ENCODE results near the gene AGBL1. TPM values are rescaled to one million over a fixed set of nuclear protein-coding genes. Genes with fewer than 3 reads are reported as not detected.

AGBL1 gene
- total and polyA plus RNA-seq, 4 donors: 0.08 to 147 (median 4.7) TPM

- no peak for ATAC-seq (ENCODE audit: insufficient read depth, low FRiP score)
- H3K4me3 ChIP-seq: no peak overlapping the region
- H3K4me1 ChIP-seq (ENCODE audit: control insufficient read depth in 5 of 5, insufficient read depth in 5 of 5, low read length in 5 of 5): peaks cover 0 to 3% (median 0%) of the 10 kb centered on the region in 5 donors
- no peaks in the 10 kb centered on the region for H3K36me3 ChIP-seq (ENCODE audit: control insufficient read depth in 4 of 4, insufficient read depth in 4 of 4, low read length in 4 of 4)
- TF ChIP-seq CTCF (IDR thresholded peaks at IDR 0.05; ENCODE audit: control extremely low read depth, extremely low read depth): no peak
- DNase-seq: no peak
- H3K27me3 ChIP-seq (ENCODE audit: control insufficient read depth in 3 of 3, insufficient read depth in 3 of 3, low read length in 2 of 3): no peaks in the 10 kb centered on the region
- H3K27ac ChIP-seq (ENCODE audit: low read depth in 1 of 2, low read length in 1 of 2): no peak overlapping the region
- H3K9me3 ChIP-seq (ENCODE audit: control insufficient read depth in 4 of 4, insufficient read depth in 3 of 4, low read length in 3 of 4): peaks cover 0 to 2% (median 0%) of the 10 kb centered on the region in 4 donors
- no peak overlapping the region for H3K9ac ChIP-seq (ENCODE audit: insufficient read depth in 1 of 2, low read length in 2 of 2)
- WGBS, 2 donors: 84 to 92% methylated on average over 3 of the region's 3 CpGs
Observed at GRCh38 chr15:86942285-86942684, 862.6 kb downstream of the AGBL1 start.

GRCh38 chr15:86948719-86949118 lies 869.0 kb downstream of the AGBL1 start:
- WGBS, 2 donors: 68 to 81% methylated on average over 4 of the region's 4 CpGs
- DNase-seq: peak in 2 of 3 donors; percentile 27 to 44
- no peak overlapping the region for H3K27ac ChIP-seq (ENCODE audit: low read depth in 1 of 2, low read length in 1 of 2)
- no peak for TF ChIP-seq CTCF (IDR thresholded peaks at IDR 0.05; ENCODE audit: control extremely low read depth, extremely low read depth)
- no peaks in the 10 kb centered on the region for H3K36me3 ChIP-seq (ENCODE audit: control insufficient read depth in 4 of 4, insufficient read depth in 4 of 4, low read length in 4 of 4)
- no peak overlapping the region for H3K9ac ChIP-seq (ENCODE audit: insufficient read depth in 1 of 2, low read length in 2 of 2)
- H3K9me3 ChIP-seq (ENCODE audit: control insufficient read depth in 4 of 4, insufficient read depth in 3 of 4, low read length in 3 of 4): no peaks in the 10 kb centered on the region
- H3K27me3 ChIP-seq (ENCODE audit: control insufficient read depth in 3 of 3, insufficient read depth in 3 of 3, low read length in 2 of 3): no peaks in the 10 kb centered on the region
- H3K4me1 ChIP-seq (ENCODE audit: control insufficient read depth in 5 of 5, insufficient read depth in 5 of 5, low read length in 5 of 5): peaks cover 0 to 14% (median 0%) of the 10 kb centered on the region in 5 donors
- no peak overlapping the region for H3K4me3 ChIP-seq
- ATAC-seq (ENCODE audit: insufficient read depth, low FRiP score): no peak

- Histone ChIP-seq H3K4me3 (no peak overlapping the region), H3K9me3 (ENCODE audit: control insufficient read depth in 4 of 4, insufficient read depth in 3 of 4, low read length in 3 of 4) (no peaks in the 10 kb centered on the region), H3K9ac (ENCODE audit: insufficient read depth in 1 of 2, low read length in 2 of 2) (no peak overlapping the region), H3K27ac (ENCODE audit: low read depth in 1 of 2, low read length in 1 of 2) (no peak overlapping the region), H3K36me3 (ENCODE audit: control insufficient read depth in 4 of 4, insufficient read depth in 4 of 4, low read length in 4 of 4) (no peaks in the 10 kb centered on the region), H3K27me3 (ENCODE audit: control insufficient read depth in 3 of 3, insufficient read depth in 3 of 3, low read length in 2 of 3) (no peaks in the 10 kb centered on the region), H3K4me1 (ENCODE audit: control insufficient read depth in 5 of 5, insufficient read depth in 5 of 5, low read length in 5 of 5) (no peaks in the 10 kb centered on the region)
- no peak for TF ChIP-seq CTCF (IDR thresholded peaks at IDR 0.05; ENCODE audit: control extremely low read depth, extremely low read depth)
- ATAC-seq (ENCODE audit: insufficient read depth, low FRiP score): no peak
- DNase-seq: no peak
Observed at GRCh38 chr15:86959254-86959653, 879.6 kb downstream of the AGBL1 start.

GRCh38 chr15:86961669-86962068 lies 882.0 kb downstream of the AGBL1 start:
- DNase-seq (no peak), ATAC-seq (ENCODE audit: insufficient read depth, low FRiP score) (no peak)
- H3K9me3 ChIP-seq (ENCODE audit: control insufficient read depth in 4 of 4, insufficient read depth in 3 of 4, low read length in 3 of 4): no peaks in the 10 kb centered on the region
- H3K36me3 ChIP-seq (ENCODE audit: control insufficient read depth in 4 of 4, insufficient read depth in 4 of 4, low read length in 4 of 4): no peaks in the 10 kb centered on the region
- no peak for TF ChIP-seq CTCF (IDR thresholded peaks at IDR 0.05; ENCODE audit: control extremely low read depth, extremely low read depth)
- H3K4me3 ChIP-seq: no peak overlapping the region
- H3K27ac ChIP-seq (ENCODE audit: low read depth in 1 of 2, low read length in 1 of 2): no peak overlapping the region
- no peaks in the 10 kb centered on the region for H3K27me3 ChIP-seq (ENCODE audit: control insufficient read depth in 3 of 3, insufficient read depth in 3 of 3, low read length in 2 of 3)
- no peak overlapping the region for H3K9ac ChIP-seq (ENCODE audit: insufficient read depth in 1 of 2, low read length in 2 of 2)
- H3K4me1 ChIP-seq (ENCODE audit: control insufficient read depth in 5 of 5, insufficient read depth in 5 of 5, low read length in 5 of 5): no peaks in the 10 kb centered on the region
- 87 to 90% methylated on average over 3 of the region's 3 CpGs for WGBS, 2 donors
